CD14-positive monocyte (primary cell): ENCODE measurements around the gene KRTDAP. TPM values are rescaled to one million over a fixed set of nuclear protein-coding genes. Genes with fewer than 3 reads are reported as not detected.

Experiments
- DNase-seq, 3 donors: peaks; one replicate each; pipeline ENCODE4 v3.0.0-alpha.2; 2011 to 2022
- H2AFZ ChIP-seq: 2 replicates; pipeline ENCODE4 v1.6.0; 2012; ENCODE audit warnings: mild to moderate bottlenecking, low read depth, low read length, inconsistent platforms; ENCODE audit not compliant: insufficient read depth, poor library complexity, severe bottlenecking
- H3K27ac ChIP-seq, 2 donors: 1 replicate in 1 of 2; 2 replicates in 1 of 2; pipeline ENCODE4 v1.5.1; 2012 to 2013; ENCODE audit warnings: low read length in 2 of 2, control low read depth in 1 of 2, inconsistent platforms in 1 of 2, low read depth in 1 of 2, mild to moderate bottlenecking in 1 of 2
- H3K27me3 ChIP-seq, 2 donors: one replicate each; pipeline versions ENCODE4 v1.6.0 to v1.6.1; 2011 to 2013; ENCODE audit warnings: low read length in 2 of 2; ENCODE audit not compliant: control insufficient read depth in 2 of 2, insufficient read depth in 2 of 2
- H3K36me3 ChIP-seq, 2 donors: replicated peaks in 1 of 2; 1 replicate in 1 of 2; 2 replicates in 1 of 2; pipeline versions ENCODE4 v1.5.1 to v1.6.1; 2012 to 2013; ENCODE audit warnings: low read length in 2 of 2, control low read depth in 1 of 2, inconsistent platforms in 1 of 2, mild to moderate bottlenecking in 1 of 2; ENCODE audit not compliant: insufficient read depth in 2 of 2, control insufficient read depth in 1 of 2
- H3K4me1 ChIP-seq, 2 donors: 1 replicate in 1 of 2; 2 replicates in 1 of 2; pipeline versions ENCODE4 v1.5.1 to v1.6.1; 2012 to 2013; ENCODE audit warnings: low read length in 2 of 2, control low read depth in 1 of 2, inconsistent platforms in 1 of 2, mild to moderate bottlenecking in 1 of 2, moderate library complexity in 1 of 2; ENCODE audit not compliant: insufficient read depth in 2 of 2, control insufficient read depth in 1 of 2
- H3K4me2 ChIP-seq: replicated peaks from 2 replicates; pipeline ENCODE3; 2012; ENCODE audit warnings: low read length, moderate library complexity, mild to moderate bottlenecking; ENCODE audit not compliant: poor library complexity, severe bottlenecking; ENCODE audit errors: extremely low read depth
- H3K4me3 ChIP-seq, 3 experiments: fragments of 200-600 bp in 1 of 3; sonication (generic) in 1 of 3; replicated peaks in 1 of 3; 1 replicate in 2 of 3; 2 replicates in 1 of 3; pipeline ENCODE4 v1.5.1; 2011 to 2013; ENCODE audit warnings: low read length in 3 of 3, mild to moderate bottlenecking in 3 of 3, control low read depth in 2 of 3, low read depth in 2 of 3, inconsistent platforms in 1 of 3, moderate library complexity in 1 of 3
- H3K79me2 ChIP-seq: 2 replicates; pipeline ENCODE4 v1.6.0; 2012; ENCODE audit warnings: mild to moderate bottlenecking, control low read depth, inconsistent platforms, low read length, moderate library complexity; ENCODE audit not compliant: insufficient read depth
- H3K9ac ChIP-seq: 2 replicates; pipeline ENCODE4 v1.6.0; 2017; ENCODE audit warnings: low read length, mild to moderate bottlenecking; ENCODE audit not compliant: insufficient read depth, poor library complexity, severe bottlenecking
- H3K9me3 ChIP-seq, 2 donors: replicated peaks in 1 of 2; 1 replicate in 1 of 2; 2 replicates in 1 of 2; pipeline versions ENCODE4 v1.5.1 to v1.6.1; 2012 to 2013; ENCODE audit warnings: low read length in 2 of 2, control low read depth in 1 of 2; ENCODE audit not compliant: control insufficient read depth in 1 of 2, insufficient read depth in 1 of 2
- H4K20me1 ChIP-seq: 2 replicates; pipeline ENCODE4 v1.6.0; 2012; ENCODE audit warnings: mild to moderate bottlenecking, low read length, control low read depth, moderate library complexity; ENCODE audit not compliant: insufficient read depth
- H3K27ac Mint-ChIP-seq, 7 donors: one replicate each; pipeline ENCODE4 v1.8.0; 2020; ENCODE audit warnings: mild to moderate bottlenecking in 7 of 7, mixed read lengths in 7 of 7, moderate library complexity in 6 of 7, inconsistent platforms in 2 of 7
- H3K27me3 Mint-ChIP-seq, 3 donors: one replicate each; pipeline ENCODE4 v1.8.0; 2021 to 2022; ENCODE audit warnings: low read depth in 3 of 3, mild to moderate bottlenecking in 3 of 3, mixed read lengths in 3 of 3, moderate library complexity in 3 of 3, inconsistent platforms in 1 of 3
- H3K36me3 Mint-ChIP-seq, 2 donors: one replicate each; pipeline ENCODE4 v1.8.0; 2020; ENCODE audit warnings: mixed read lengths in 2 of 2, inconsistent platforms in 1 of 2, mild to moderate bottlenecking in 1 of 2
- H3K4me1 Mint-ChIP-seq: one replicate; pipeline ENCODE4 v1.8.0; 2020; ENCODE audit warnings: mild to moderate bottlenecking, mixed read lengths
- H3K4me3 Mint-ChIP-seq, 2 donors: one replicate each; pipeline ENCODE4 v1.8.0; 2020; ENCODE audit warnings: mild to moderate bottlenecking in 2 of 2, mixed read lengths in 2 of 2, moderate library complexity in 1 of 2
- H3K9me3 Mint-ChIP-seq, 7 donors: one replicate each; pipeline ENCODE4 v1.8.0; 2020 to 2022; ENCODE audit warnings: mixed read lengths in 7 of 7, mild to moderate bottlenecking in 6 of 7, moderate library complexity in 6 of 7, inconsistent platforms in 2 of 7
- CTCF ChIP-seq: fragments of 200-600 bp; IDR thresholded peaks from one replicate; pipeline ENCODE4 v1.8.0; 2022; ENCODE audit warnings: antibody characterized with exemption, mild to moderate bottlenecking
- WGBS: methylation state at CpG from one replicate; pipeline ENCODE4 v1.1.5; 2013; ENCODE audit warnings: missing lambda C conversion rate; ENCODE audit not compliant: insufficient coverage; 5-methylcytosine and 5-hydroxymethylcytosine counted together
- intact Hi-C, 2 donors: fragments of 100-400 bp; cut with micrococcal nuclease; formaldehyde crosslinking; loops; one replicate each; pipeline versions ENCODE4 v1.15.0 to v1.15.1; 2023
- polyA plus RNA-seq, 3 donors: library from polyadenylated mRNA; depleted of rRNA in 1 of 3; unstranded in 2 of 3; stranded (reverse) in 1 of 3; fragments of 300-500 nt in 2 of 3; fragments of >200 nt in 1 of 3; fragmentation: Illumina TruSeq in 2 of 3; gene quantifications; 1 replicate in 2 of 3; 2 replicates in 1 of 3; pipeline ENCODE4 v1.2.3, GENCODE V29; 2012 to 2021

The KRTDAP gene
- polyA plus RNA-seq, 3 donors, result not detected

- H3K27me3 Mint-ChIP-seq, result peaks cover 0 to 3% (median 0%) of the 10 kb centered on the region in 3 donors
- no peak overlapping the region for H3K9ac ChIP-seq
- H3K36me3 ChIP-seq, result no peaks in the 10 kb centered on the region
- intact Hi-C loops, result loop anchor here (5.0 kb wide), 2 partner anchors 53 to 198 kb away; no protein-coding TSS in a partner anchor
- no peaks in the 10 kb centered on the region for H3K9me3 ChIP-seq
- H3K4me3 ChIP-seq, result no peak overlapping the region
- H3K27ac Mint-ChIP-seq, result no peak overlapping the region
- WGBS, result 100% methylated on average over 1 of the region's 7 CpGs
- no peaks in the 10 kb centered on the region for H4K20me1 ChIP-seq
- H3K4me2 ChIP-seq, result no peak overlapping the region
- peaks cover 3 to 6% of the 10 kb centered on the region in 2 donors for H3K4me1 ChIP-seq
- H3K27ac ChIP-seq, result no peak overlapping the region
- no peaks in the 10 kb centered on the region for H3K27me3 ChIP-seq
- peak overlapping the region in 1 of 2 donors; percentile 0 for H3K4me3 Mint-ChIP-seq
- peaks cover 15% of the 10 kb centered on the region for H3K4me1 Mint-ChIP-seq
- H3K9me3 Mint-ChIP-seq, result no peaks in the 10 kb centered on the region
- peak in 1 of 3 donors; percentile 22 for DNase-seq
- no peak for TF ChIP-seq CTCF
- H3K79me2 ChIP-seq, result no peaks in the 10 kb centered on the region
- H2AFZ ChIP-seq, result no peak overlapping the region
- peaks cover 0 to 4% of the 10 kb centered on the region in 2 donors for H3K36me3 Mint-ChIP-seq
These were observed 20.1 kb downstream of the KRTDAP start for GRCh38 chr19:35470128-35470527.

- TF ChIP-seq CTCF, result peak; percentile 85
- no peak overlapping the region for H3K27ac ChIP-seq
- H3K79me2 ChIP-seq, result no peaks in the 10 kb centered on the region
- no peaks in the 10 kb centered on the region for H3K9me3 Mint-ChIP-seq
- H3K9me3 ChIP-seq, result no peaks in the 10 kb centered on the region
- no peak overlapping the region for H3K9ac ChIP-seq
- peaks cover 0 to 4% of the 10 kb centered on the region in 2 donors for H3K36me3 Mint-ChIP-seq
- no peaks in the 10 kb centered on the region for H3K27me3 ChIP-seq
- H3K4me3 Mint-ChIP-seq, result no peak overlapping the region
- H3K4me1 Mint-ChIP-seq, result peaks cover 18% of the 10 kb centered on the region
- WGBS, result no CpG with 5 or more reads among the region's 2 CpGs
- peaks cover 5 to 11% of the 10 kb centered on the region in 2 donors for H3K4me1 ChIP-seq
- peak; percentile 67 to 84 (median 72) for DNase-seq
- H3K4me3 ChIP-seq, result no peak overlapping the region
- H2AFZ ChIP-seq, result no peak overlapping the region
- no peaks in the 10 kb centered on the region for H4K20me1 ChIP-seq
- no peak overlapping the region for H3K4me2 ChIP-seq
- H3K27ac Mint-ChIP-seq, result peak overlapping the region in 3 of 7 donors; percentile 19 to 41 (median 36)
- no peaks in the 10 kb centered on the region for H3K36me3 ChIP-seq
- intact Hi-C loops, result loop anchor here (1.0 to 10.0 kb wide), 3 partner anchors 48 to 254 kb away; no protein-coding TSS in a partner anchor
- peaks cover 0 to 4% (median 0%) of the 10 kb centered on the region in 3 donors for H3K27me3 Mint-ChIP-seq
These were observed 21.6 kb downstream of the KRTDAP start for GRCh38 chr19:35468637-35469036.
